NCI-H1105 treated with DMSO at 0.1 percent for 48 hours (cell line): ENCODE measurements around the gene NPAS2.

Experiments
- DNase-seq: peaks from one replicate; lab custom pipeline; 2025; lab: John Stamatoyannopoulos, UW

The NPAS2 gene

GRCh38 chr2:100988630-100989417, 168.9 kb downstream of the NPAS2 start:
- no peak for DNase-seq

- no peak for DNase-seq
Measured at GRCh38 chr2:100989666-100990065, 169.7 kb downstream of the NPAS2 start.

DNA sequence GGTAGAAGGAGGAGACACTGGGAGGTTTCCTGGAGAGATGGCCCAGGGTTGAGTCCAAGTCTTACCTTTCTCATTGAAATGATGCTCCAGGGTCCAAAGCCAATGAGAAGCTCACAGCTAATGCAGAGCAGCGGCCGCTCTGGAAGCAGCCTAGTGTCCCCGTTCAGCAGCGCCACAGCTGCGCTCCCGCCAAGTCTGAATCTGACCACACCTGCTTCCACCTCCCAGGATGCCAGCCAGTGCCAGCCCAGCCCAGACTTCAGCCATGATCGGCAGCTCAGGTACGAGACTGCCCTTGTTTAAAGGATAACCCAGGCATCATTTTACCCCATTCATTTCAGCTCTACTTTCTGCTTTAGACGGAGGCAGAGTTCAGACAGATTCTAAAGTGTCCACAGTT, 170.2 kb downstream of the NPAS2 start:
- DNase-seq, result no peak

- DNase-seq, result no peak
Measured at GRCh38 chr2:100990650-100991403, 170.9 kb downstream of the NPAS2 start.

GRCh38 chr2:100991404-100991773, 171.4 kb downstream of the NPAS2 start:
- no peak for DNase-seq

DNA sequence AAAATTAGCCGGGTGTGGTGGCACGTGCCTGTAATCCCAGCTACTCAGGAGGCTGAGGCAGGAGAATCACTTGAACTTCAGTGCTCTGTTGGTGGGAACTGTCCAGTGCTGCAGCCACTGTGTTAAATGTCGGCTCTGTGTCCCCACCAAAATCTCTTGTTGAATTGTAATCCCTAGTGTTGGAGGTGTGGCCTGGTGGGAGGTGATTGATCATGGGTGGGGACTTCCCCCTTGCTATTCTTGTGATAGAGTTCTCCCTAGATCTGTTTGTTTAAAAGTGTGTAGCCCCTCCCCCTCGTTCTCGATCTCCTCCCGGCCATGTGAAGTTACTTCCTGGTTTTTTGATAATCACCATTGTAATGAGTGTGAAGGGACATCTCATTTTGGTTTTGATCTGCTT, 172.3 kb downstream of the NPAS2 start:
- no peak for DNase-seq

- no peak for DNase-seq
Measured at GRCh38 chr2:100993294-100993693, 173.4 kb downstream of the NPAS2 start.

- DNase-seq, result no peak
Measured at GRCh38 chr2:100995309-100996075, 175.6 kb downstream of the NPAS2 start.

DNA sequence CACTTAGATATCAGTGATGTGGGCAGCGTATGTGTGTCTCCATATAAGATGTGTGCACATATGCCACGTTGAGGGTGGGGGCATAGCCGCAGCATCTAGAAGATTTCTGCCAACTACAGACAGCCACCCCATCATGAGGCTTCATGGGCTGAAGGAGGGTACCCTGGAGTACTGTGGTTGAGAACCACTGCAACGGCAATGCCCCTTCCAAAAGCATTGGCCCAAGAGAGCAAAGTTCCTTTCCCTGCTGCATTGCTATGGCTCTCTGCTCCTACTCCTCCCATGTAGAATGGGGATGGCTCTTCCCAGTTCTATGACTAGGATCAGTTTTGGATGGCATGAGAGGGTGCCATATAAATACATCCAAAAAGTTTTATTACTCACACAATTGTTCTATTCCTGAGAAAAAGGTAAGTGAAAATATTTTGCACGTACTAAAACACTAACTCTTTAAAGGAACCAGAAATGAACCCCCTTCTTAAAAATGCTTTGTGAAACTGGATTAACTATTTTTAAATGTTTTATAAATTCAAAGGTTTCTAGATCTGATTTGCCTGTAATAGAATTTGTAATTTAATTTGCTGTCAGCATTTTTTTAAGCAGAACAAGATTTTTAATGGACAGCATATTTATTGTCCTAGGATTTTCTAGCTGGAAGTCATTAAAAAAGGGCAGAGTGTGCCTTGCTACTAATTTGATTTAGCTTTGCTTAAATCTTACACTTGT, 177.7 kb downstream of the NPAS2 start:
- no peak for DNase-seq

DNA sequence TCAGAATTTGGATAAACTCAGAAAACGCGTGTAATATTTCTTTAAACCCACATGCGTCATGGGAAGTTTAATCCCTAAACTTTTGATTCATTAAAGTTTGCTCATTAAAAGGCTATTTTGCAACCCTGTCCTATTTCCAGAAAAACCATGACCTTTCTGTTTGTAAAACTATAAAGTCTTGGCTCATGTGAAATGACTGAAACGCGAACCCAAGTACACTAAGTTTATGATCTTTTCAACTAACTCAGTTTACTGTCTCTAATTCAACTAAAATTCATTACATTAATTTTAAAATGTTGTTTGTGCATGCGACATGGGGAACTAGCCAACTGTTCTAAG, 178.3 kb downstream of the NPAS2 start:
- DNase-seq, result no peak

DNA sequence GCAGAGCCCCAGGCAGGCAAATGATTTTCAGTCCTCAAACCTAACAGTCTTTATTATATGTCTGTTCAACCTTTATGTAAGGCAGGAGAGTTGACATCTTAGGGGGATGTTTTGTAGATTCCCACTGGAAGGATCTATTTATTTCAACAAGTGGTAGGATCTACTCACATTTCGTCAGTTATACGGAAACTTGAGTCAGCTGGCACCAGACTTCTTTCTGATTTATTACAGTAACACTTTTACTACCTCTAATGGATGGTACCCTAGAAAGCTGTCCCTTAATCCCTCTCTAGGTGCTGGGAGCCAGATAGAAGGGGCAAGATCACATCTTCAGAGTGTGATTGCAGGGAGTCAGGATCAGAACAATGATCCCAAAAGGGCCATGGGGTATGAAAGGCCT, 180.1 kb downstream of the NPAS2 start:
- no peak for DNase-seq

DNA sequence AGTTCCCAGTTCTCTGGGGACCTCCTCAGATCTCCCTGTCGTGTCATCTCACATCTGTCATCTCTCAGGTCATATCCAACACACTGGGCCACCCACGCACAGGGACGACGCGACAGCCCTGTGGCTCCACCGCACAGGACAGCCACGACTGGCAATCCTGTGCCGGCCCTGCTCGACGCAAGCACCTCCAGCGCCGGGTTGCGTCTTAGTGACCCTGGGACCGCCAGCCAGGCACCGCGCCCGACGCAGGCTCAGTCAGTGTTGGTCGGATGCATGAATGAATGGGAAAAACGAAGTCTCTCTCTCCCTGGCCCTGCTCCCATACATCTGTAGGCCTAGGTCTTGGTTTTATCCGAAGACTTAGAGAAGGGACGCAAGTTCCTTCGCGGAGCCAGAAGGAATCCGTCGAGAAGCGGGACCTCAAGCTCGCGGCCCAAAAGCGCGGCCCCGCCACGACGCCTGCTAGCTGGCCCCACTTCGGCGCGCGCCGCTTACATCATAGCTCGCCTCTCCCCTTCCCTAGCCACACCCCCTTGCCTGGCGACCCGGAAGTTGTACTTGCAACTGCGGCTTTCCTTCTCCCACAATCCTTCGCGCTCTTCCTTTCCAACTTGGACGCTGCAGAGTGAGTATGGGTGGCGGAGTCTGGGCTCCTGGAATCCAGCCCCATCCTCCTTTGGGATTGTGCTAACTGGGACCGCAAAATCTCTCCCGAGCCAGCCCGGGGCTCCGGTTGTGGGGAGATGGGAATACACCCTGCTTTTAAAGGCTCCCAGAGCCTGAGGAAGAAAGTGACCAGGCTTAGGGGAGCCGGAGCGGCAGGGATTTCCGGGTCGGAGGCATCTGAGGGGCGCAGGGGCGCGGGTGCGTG, 182.0 kb downstream of the NPAS2 start, which contains the start of gene RPL31:
TSS of gene RPL31 (plus strand) at position 599 of the 871 bp plus-strand sequence. CDS start 413 bp downstream, outside the sequence.
- peak; percentile 91 for DNase-seq

DNA sequence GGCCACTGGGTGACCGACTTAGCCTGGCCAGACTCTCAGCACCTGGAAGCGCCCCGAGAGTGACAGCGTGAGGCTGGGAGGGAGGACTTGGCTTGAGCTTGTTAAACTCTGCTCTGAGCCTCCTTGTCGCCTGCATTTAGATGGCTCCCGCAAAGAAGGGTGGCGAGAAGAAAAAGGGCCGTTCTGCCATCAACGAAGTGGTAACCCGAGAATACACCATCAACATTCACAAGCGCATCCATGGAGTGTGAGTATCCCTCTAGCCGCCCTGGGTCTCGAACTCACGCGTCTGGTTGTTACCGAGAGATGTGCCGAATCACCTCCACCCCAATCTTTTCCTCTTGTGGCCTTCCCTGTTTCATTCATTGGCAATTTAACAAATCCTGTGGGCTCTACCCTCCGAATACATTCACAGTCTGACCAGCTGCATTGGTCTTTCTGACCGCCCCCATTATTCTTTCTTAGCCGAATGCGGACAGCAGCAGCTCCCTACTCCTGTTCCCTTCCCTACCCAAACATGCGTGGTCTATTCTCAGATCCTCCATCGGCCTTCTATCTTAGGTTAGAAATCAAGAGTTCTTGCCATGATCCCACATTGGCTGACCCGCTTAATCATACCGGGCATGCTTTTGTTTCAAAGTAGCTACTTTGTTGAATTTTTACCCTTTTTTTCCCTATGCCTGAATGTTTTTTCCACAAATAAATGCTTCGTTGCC, 182.8 kb downstream of the NPAS2 start:
- DNase-seq, result no peak

GRCh38 chr2:101003278-101003775, 183.4 kb downstream of the NPAS2 start:
- DNase-seq, result no peak

DNA sequence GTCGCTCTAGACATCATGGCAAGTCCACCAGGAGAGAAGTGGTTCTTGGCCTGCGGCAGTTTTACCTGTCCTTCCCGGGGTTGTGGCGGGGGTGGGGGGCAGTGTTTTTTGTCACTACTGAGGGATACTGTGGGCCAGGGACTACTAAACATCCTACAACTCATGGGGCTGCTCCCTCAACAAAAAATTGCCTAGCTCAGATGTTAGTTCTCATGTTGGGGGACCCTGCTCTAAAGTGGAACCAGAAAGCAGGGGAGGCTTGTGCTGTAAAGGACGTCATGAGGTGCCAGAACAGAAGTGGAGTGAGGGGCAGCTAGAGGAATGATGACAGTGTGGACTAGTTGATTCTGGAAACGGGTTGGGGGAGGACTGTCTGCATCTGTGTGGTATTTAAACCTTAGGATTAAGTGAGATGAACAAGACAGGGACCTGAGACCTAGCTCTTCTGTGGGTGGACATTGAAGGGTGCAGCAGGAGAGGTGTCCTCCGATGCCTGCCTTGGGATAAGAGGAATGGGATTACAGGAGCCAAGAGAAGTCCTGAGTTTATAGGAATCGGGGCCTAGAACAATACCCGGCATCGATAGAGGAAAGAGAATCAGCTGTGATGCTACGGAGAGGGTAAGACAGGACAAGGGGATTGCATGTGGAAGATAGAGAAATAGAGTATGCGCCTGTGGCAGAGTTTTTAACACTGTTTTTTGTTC, 184.8 kb downstream of the NPAS2 start:
- DNase-seq, result no peak

DNA sequence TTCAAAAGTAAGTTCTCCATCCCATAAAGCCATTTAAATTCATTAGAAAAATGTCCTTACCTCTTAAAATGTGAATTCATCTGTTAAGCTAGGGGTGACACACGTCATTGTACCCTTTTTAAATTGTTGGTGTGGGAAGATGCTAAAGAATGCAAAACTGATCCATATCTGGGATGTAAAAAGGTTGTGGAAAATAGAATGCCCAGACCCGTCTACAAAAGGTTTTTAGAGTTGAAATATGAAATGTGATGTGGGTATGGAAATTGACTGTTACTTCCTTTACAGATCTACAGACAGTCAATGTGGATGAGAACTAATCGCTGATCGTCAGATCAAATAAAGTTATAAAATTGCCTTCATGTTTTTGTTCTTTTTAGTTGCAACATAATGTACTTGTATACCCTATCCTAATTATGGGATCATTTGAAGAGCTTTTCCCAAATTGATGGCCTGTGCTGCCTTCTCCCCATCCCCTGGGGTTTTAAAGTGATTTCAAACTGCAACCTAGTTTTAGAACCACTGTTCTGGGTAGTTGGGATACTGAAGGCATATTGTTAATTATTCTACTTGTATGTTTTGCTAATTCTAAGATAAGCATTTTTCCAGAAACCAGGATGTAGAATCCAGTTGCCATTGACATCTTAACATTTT, 186.3 kb downstream of the NPAS2 start:
- DNase-seq, result no peak

- no peak for DNase-seq
Measured at GRCh38 chr2:101007415-101008345, 187.7 kb downstream of the NPAS2 start.

GRCh38 chr2:101011152-101011551, 191.2 kb downstream of the NPAS2 start:
- DNase-seq, result no peak
